ENCODE data around the gene PDIA6.
A peak's percentile ranks its signal among the peaks of the same experiment; 100 is the strongest.

PDIA6 gene

DNA sequence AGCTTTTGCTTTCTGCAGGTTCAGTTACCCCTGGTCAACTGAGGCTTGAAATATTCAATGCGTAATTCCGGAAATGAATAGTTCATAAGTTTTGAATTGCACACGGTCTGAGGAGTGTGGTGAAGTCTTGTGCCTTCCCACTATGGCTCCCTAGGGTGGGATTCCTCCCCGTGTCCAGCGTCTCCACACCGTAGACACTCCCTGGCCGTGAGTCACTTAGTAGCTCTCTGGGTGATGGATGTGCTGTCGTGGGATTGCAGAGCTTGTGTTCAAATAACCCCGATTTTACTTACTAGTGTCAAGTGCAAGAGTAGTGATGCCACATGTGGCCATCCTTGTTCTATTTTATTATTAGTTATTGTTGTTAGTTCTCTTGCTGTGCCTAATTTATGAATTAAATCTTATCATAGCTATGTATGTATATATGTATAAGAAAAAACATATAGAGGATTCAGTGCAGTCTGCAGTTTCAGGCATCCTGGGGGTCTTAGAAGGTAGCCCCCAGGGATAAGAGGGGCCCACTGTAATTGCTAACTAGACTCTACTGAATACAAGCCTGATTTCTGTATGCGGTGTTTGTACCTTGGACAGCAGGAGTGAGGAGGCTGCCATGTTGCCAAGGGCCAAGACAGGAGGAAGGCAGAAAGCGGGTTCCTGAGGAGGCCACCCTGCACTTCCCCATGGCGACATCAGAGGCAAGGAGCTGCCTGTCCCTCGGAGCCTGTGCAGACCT, 47.7 kb upstream of the PDIA6 start:
- TF ChIP-seq TEAD4 (IDR thresholded peaks at IDR 0.05) (no peak), REST (IDR thresholded peaks at IDR 0.05; ENCODE audit: low read depth) (peak; percentile 49; the same call in 1 of the 2 replicates)

DNA sequence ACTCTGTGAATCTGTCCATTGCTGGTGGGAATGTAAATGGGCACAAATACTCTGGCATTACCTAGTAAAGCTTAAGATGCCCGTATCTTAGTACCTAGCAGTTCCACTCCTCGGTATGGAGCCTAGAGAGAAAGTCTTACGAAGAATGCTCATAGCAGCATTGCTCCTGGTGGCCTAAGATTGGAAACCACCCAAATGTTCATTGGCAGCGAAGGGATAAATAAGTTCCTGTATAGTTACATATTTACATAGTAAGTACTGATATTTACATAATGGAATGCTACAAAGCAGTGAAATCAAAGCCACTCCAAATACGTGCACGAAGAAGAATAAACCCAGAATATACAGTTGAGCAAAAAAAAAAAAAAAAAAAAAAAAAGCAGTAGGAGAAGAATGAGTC, 46.7 kb upstream of the PDIA6 start:
- no peak for TF ChIP-seq CREB1 (IDR thresholded peaks at IDR 0.05; ENCODE audit: low read depth)
- no peak for TF ChIP-seq NFIC (IDR thresholded peaks at IDR 0.05)
- TF ChIP-seq MAX (IDR thresholded peaks at IDR 0.05), result no peak
- TF ChIP-seq TEAD4 (IDR thresholded peaks at IDR 0.05), result no peak
- no peak for TF ChIP-seq EP300 (IDR thresholded peaks at IDR 0.05; ENCODE audit: borderline replicate concordance)
- no peak for TF ChIP-seq ZBTB7A (IDR thresholded peaks at IDR 0.05; ENCODE audit: low read depth)
- no peak for TF ChIP-seq EGR1 (IDR thresholded peaks at IDR 0.05)
- no peak for TF ChIP-seq YY1 (IDR thresholded peaks at IDR 0.05; ENCODE audit: low read depth)
- no peak for TF ChIP-seq CEBPB (IDR thresholded peaks at IDR 0.05)
- no peak for TF ChIP-seq RAD21 (IDR thresholded peaks at IDR 0.05; ENCODE audit: low read depth)
- no peak for TF ChIP-seq TCF12 (IDR thresholded peaks at IDR 0.05; ENCODE audit: low read depth)
- no peak for TF ChIP-seq REST (IDR thresholded peaks at IDR 0.05; ENCODE audit: low read depth)

GRCh38 chr2:10848541-10848940, 36.0 kb upstream of the PDIA6 start:
- TF ChIP-seq TEAD4 (IDR thresholded peaks at IDR 0.05) (no peak), CEBPB (IDR thresholded peaks at IDR 0.05) (no peak), TCF12 (IDR thresholded peaks at IDR 0.05; ENCODE audit: low read depth) (no peak), MAX (IDR thresholded peaks at IDR 0.05) (no peak), EGR1 (IDR thresholded peaks at IDR 0.05) (no peak), RAD21 (IDR thresholded peaks at IDR 0.05; ENCODE audit: low read depth) (no peak), YY1 (IDR thresholded peaks at IDR 0.05; ENCODE audit: low read depth) (no peak), TAF1 (IDR thresholded peaks at IDR 0.05; ENCODE audit: low read depth) (no peak)

DNA sequence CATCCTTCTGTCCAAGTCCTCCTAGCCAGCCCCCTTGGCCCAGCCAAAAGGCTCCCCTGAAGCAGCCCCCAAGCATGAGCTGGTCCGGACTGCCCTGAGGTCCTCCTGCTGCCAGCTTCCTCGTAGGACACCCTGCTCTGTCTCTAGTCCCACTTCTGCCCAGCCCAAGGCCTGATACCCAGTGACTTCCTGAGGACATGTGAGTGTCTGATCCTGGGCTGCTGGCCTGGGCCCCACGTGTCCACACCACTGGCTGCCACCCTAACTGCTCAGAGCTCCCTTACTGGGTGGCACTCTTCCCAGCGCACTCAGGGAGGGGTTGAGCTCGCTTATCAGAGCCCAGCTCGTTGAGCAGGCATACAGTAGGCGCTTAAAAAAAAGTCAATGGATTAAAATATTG, 34.4 kb upstream of the PDIA6 start:
- TF ChIP-seq TAF1 (IDR thresholded peaks at IDR 0.05; ENCODE audit: low read depth), result no peak
- no peak for TF ChIP-seq REST (IDR thresholded peaks at IDR 0.05; ENCODE audit: low read depth)
- no peak for TF ChIP-seq MAX (IDR thresholded peaks at IDR 0.05)
- TF ChIP-seq EP300 (IDR thresholded peaks at IDR 0.05; ENCODE audit: borderline replicate concordance), result no peak
- no peak for TF ChIP-seq FOXM1 (IDR thresholded peaks at IDR 0.05; ENCODE audit: borderline replicate concordance, low read depth)
- no peak for TF ChIP-seq CREB1 (IDR thresholded peaks at IDR 0.05; ENCODE audit: low read depth)
- TF ChIP-seq TCF12 (IDR thresholded peaks at IDR 0.05; ENCODE audit: low read depth), result no peak

DNA sequence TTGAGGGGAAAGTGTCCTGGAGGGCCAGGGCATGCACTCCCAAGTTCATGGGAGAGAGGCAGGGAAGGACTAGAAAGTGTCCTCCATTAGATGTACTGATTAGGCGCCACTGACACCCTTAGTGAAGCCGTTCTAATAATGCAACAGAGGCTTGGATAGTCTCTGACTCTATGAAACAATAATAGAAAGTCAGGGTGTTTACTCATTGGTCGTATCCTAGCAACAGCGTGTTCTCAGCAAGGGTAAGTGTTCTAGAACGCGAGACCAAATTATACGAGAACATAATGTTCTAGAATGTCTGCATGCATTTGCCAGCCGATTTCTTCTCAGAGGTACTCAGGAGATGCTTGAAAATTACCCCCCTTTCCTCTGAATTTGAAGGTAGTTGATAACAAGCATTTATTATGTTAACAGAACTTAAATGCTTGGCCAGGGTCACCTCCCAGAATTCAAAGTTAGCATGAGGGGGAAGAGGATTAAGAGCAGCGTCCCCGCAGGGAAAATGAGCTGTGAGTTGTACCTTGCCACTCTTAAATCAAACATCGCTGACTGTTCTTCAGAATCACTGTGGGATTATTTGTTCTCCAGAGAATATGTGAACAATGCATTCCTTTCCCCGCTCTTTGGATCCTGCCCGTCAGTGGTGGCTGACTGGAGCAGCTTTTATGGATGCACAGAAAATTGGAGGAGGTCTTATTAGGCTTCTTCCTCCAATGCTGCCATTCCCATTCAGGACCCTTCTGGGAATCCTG, 33.7 kb upstream of the PDIA6 start:
- TF ChIP-seq REST (IDR thresholded peaks at IDR 0.05; ENCODE audit: low read depth) (no peak), CREB1 (IDR thresholded peaks at IDR 0.05; ENCODE audit: low read depth) (no peak), FOXM1 (IDR thresholded peaks at IDR 0.05; ENCODE audit: borderline replicate concordance, low read depth) (no peak), TAF1 (IDR thresholded peaks at IDR 0.05; ENCODE audit: low read depth) (no peak), ZBTB7A (IDR thresholded peaks at IDR 0.05; ENCODE audit: low read depth) (no peak)

Measured in Ishikawa (cell line).